ENCODE results near the gene MYDGF. TPM values are rescaled to one million over a fixed set of nuclear protein-coding genes. Genes with fewer than 3 reads are reported as not detected.

The MYDGF gene
- total RNA-seq, 4 donors from 2014 or later: 17.5 to 43.6 (median 28.3) TPM

DNA sequence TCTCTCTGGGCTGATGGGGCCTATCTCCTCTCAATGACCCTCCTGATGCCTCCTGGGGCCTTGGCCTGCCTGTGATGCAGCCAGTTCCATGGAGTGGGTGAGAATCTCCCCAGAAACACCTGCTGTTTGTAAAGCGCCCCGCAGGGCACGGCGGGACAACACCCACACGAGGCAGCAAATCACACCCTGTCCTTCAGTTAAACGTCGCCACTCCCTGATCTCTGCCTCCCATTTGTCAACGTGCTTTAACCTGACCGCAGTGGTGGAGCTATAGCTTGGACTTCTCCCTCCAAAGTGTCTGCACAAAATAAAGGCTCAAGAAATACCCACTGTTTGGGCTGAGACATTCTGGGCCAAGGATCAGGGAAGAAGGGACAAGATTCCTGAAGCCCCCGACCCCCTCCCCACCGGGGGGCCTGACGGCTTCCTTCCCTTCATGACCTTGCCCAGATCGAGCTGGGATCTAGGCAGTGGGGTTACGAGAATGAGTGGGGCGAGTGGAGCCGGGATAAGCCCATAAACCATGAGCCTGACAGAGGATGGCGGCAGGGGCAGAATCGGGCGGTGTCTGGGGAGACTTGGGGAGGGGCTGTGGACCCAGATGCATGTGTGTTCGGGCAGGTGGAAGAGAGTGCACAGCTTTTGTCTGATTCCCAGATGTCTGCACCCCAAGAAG lies 8.0 kb downstream of the MYDGF start:
- H3K9me3 ChIP-seq: peaks cover 7% of the 10 kb centered on the region
- TF ChIP-seq CTCF (IDR thresholded peaks at IDR 0.05) (no peak), EP300 (IDR thresholded peaks at IDR 0.05) (no peak), POLR2A (IDR thresholded peaks at IDR 0.05) (no peak), POLR2AphosphoS5 (IDR thresholded peaks at IDR 0.05) (no peak)
- peaks cover 91% of the 10 kb centered on the region for H3K36me3 ChIP-seq
- no peak overlapping the region for H3K27ac ChIP-seq
- H3K4me1 ChIP-seq: peaks cover 5% of the 10 kb centered on the region
- H3K4me3 ChIP-seq: no peak overlapping the region
- H3K27me3 ChIP-seq: no peaks in the 10 kb centered on the region
- 84% methylated on average over 13 of the region's 20 CpGs for WGBS
- no peak for DNase-seq (ENCODE audit: low spot score in 2 of 2)

DNA sequence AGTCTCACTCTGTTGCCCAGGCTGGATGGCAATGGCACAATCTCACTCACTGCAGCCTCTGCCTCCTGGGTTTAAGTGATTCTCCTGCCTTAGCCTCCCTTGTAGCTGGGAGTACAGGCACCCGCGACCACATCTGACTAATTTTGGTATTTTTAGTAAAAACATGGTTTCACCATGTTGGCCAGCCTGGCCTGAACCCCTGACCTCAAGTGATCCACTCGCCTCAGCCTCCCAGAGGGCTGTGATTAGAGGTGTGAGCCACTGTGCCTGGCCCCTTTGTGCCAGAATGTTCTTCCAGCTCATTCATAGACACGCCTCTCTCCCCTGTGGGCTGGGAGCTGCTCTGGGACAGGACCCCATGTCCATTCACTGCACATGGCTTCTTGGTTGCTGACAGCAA lies 9.1 kb downstream of the MYDGF start:
- H3K27ac ChIP-seq: no peak overlapping the region
- no peak for DNase-seq (ENCODE audit: low spot score in 2 of 2)
- 89% methylated on average over 4 of the region's 4 CpGs for WGBS
- H3K27me3 ChIP-seq: no peaks in the 10 kb centered on the region
- no peak overlapping the region for H3K4me3 ChIP-seq
- no peak for TF ChIP-seq POLR2A (IDR thresholded peaks at IDR 0.05)
- no peak for TF ChIP-seq EP300 (IDR thresholded peaks at IDR 0.05)
- no peak for TF ChIP-seq CTCF (IDR thresholded peaks at IDR 0.05)
- TF ChIP-seq POLR2AphosphoS5 (IDR thresholded peaks at IDR 0.05): no peak
- peaks cover 7% of the 10 kb centered on the region for H3K9me3 ChIP-seq
- peaks cover 91% of the 10 kb centered on the region for H3K36me3 ChIP-seq
- peaks cover 5% of the 10 kb centered on the region for H3K4me1 ChIP-seq

DNA sequence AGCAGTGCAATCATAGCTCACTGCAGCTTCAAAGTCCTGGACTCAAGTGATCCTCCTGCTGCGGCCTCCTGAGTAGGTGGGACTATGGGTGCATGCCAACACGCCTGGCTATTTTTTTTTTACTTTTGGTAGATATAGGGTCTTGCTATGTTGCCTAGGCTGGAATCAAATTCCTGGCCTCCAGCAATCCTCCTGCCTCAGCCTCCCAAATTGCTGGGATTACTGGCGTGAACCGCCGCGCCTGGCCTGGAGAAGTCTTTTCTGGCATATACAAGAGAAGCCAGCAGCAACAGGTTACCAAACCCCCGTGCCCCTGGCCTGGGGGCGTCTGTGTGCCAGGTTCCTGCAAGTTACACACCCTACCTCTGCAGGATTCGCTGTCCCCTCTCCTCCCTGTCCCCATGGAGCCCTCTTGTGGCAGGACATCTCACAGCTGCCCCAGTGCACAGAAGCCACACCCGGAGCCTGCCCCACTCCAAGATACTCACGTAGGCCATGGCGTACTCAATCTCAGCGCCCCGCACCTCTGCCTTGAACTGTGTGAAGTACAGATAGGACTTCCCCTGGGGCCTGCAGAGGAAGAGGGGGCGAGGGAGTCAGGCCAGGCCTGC lies 9.9 kb downstream of the MYDGF start:
- DNase-seq (ENCODE audit: low spot score in 2 of 2): no peak
- WGBS: 82% methylated on average over 9 of the region's 15 CpGs

GRCh38 chr19:4657835-4658234 lies 12.3 kb downstream of the MYDGF start:
- no peak overlapping the region for H3K27ac ChIP-seq
- H3K27me3 ChIP-seq: no peaks in the 10 kb centered on the region
- no peak overlapping the region for H3K4me3 ChIP-seq
- 89% methylated on average over 8 of the region's 8 CpGs for WGBS
- peaks cover 5% of the 10 kb centered on the region for H3K4me1 ChIP-seq
- H3K36me3 ChIP-seq: peaks cover 81% of the 10 kb centered on the region
- no peak for DNase-seq (ENCODE audit: low spot score in 2 of 2)
- peaks cover 7% of the 10 kb centered on the region for H3K9me3 ChIP-seq
- TF ChIP-seq POLR2AphosphoS5 (IDR thresholded peaks at IDR 0.05): no peak
- no peak for TF ChIP-seq CTCF (IDR thresholded peaks at IDR 0.05)

More for the DNA sequence above, 9.9 kb downstream of the MYDGF start:
- Histone ChIP-seq H3K27me3 (no peaks in the 10 kb centered on the region), H3K4me1 (peaks cover 5% of the 10 kb centered on the region), H3K9me3 (peaks cover 7% of the 10 kb centered on the region), H3K36me3 (peaks cover 94% of the 10 kb centered on the region), H3K27ac (no peak overlapping the region), H3K4me3 (no peak overlapping the region)
- TF ChIP-seq EP300 (IDR thresholded peaks at IDR 0.05) (no peak), POLR2A (IDR thresholded peaks at IDR 0.05) (no peak), CTCF (IDR thresholded peaks at IDR 0.05) (no peak), POLR2AphosphoS5 (IDR thresholded peaks at IDR 0.05) (no peak)

- Histone ChIP-seq H3K9me3 (peaks cover 7% of the 10 kb centered on the region), H3K4me3 (no peak overlapping the region), H3K4me1 (peaks cover 5% of the 10 kb centered on the region), H3K36me3 (peaks cover 77% of the 10 kb centered on the region), H3K27me3 (no peaks in the 10 kb centered on the region), H3K27ac (no peak overlapping the region)
- TF ChIP-seq POLR2A (IDR thresholded peaks at IDR 0.05) (no peak), CTCF (IDR thresholded peaks at IDR 0.05) (no peak), EP300 (IDR thresholded peaks at IDR 0.05) (no peak), POLR2AphosphoS5 (IDR thresholded peaks at IDR 0.05) (no peak)
- DNase-seq (ENCODE audit: low spot score in 2 of 2): no peak
- WGBS: 79% methylated on average over 14 of the region's 14 CpGs
Measured at GRCh38 chr19:4657262-4657661, 12.9 kb downstream of the MYDGF start.

All from suprapubic skin (tissue), 4 donors.